NCI-H2029 (cell line): Measurements from ENCODE around the gene HEY2.
"Not testable (repeated sequence)": the region's sequence is repeated elsewhere in the genome, so short reads cannot be mapped to it uniquely, and the experiment has no call there.

Experiments used
- DNase-seq: peaks from one replicate; lab custom pipeline; 2025; lab: John Stamatoyannopoulos, UW

Gene HEY2

DNA sequence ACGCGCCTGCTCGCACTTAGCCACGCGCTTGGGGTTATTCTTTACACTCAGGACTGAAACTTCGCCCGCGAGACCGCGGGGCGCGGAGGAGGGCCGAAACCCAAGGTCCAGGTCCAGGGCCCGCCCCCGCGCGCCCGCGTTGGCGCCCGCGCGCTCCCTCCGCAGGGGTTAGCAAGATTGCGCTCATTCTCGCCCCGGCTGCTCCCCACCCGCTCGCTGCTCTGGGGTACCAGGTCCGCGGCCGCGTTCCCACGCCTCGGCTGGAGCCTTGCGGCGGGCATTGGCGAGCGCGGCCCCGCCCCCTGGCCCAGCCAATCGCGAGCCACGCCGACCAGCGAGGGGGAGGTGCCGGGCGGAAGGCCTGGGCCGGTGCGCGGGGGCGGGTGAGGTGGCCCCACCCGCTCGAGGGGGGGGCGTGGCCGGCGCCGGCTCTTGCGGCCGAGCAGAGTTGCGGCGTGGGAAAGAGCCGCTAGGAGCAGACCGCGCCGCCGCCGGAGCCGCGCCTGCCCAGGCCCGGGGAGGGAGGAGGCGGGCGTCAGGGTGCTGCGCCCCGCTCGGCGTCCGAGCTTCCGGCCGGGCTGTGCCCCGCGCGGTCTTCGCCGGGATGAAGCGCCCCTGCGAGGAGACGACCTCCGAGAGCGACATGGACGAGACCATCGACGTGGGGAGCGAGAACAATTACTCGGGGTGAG is at the start of gene HEY2:
Gene HEY2, plus strand, starts transcription at position 460 of the 692 bp plus-strand sequence. Its CDS starts 145 bp downstream, at position 605.
- peak; percentile 99 for DNase-seq

DNA sequence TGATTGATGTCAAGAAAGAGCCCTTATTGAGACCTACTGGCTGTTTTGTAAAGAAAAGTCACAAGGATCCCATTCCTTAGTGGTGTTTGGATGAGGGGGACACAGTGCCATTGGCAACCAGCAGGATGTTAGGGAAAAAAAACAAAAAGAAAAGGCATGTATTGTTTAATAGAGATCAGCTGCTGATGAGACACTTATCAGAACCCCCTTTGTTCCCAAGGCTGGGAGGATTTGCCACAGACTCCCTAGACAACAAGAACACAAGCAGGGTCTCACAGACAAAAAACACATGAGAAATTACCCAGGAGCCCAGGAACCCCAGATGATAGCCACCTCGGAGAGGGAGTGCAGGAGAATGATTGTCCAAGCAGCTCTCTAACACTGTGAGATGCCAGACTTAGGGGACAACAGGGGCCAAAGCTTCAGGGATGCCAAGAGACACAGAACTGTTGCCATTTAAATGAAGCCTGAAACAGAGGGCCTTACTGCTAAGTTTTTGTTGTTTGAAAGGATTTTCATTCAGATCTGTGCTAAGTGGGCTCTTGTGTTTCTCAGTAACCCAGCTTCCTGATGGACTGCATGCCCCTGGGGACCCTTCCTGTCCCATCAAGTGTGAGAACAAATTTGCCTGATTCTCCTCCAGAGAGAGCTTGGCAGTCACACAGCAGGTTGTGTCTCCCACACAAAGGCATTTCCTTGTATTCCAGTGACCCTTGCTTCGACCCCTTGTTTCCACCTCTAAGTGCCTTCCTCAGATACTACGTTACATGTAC is 48.7 kb upstream of the HEY2 start:
- DNase-seq, result no peak

DNA sequence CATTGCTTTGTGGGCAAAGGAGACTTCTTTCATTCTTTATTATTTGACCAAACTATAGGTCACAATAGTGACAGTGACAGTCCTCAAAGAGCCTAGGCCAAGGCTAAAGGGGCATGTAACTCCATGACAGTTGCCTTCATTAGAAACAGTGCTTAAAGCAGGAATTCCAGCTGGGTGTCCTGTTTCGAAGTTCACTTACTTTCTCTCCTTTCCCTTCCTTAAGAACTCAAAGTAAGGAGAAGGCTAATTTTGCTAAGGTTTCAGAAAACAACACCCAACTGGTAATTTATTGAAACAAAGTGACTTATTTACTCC is 48.1 kb upstream of the HEY2 start:
- no peak for DNase-seq

- not testable (repeated sequence) for DNase-seq
Observed at GRCh38 chr6:125703882-125704281, 45.5 kb upstream of the HEY2 start.

- DNase-seq, result no peak
Observed at GRCh38 chr6:125707615-125708243, 41.7 kb upstream of the HEY2 start.

DNA sequence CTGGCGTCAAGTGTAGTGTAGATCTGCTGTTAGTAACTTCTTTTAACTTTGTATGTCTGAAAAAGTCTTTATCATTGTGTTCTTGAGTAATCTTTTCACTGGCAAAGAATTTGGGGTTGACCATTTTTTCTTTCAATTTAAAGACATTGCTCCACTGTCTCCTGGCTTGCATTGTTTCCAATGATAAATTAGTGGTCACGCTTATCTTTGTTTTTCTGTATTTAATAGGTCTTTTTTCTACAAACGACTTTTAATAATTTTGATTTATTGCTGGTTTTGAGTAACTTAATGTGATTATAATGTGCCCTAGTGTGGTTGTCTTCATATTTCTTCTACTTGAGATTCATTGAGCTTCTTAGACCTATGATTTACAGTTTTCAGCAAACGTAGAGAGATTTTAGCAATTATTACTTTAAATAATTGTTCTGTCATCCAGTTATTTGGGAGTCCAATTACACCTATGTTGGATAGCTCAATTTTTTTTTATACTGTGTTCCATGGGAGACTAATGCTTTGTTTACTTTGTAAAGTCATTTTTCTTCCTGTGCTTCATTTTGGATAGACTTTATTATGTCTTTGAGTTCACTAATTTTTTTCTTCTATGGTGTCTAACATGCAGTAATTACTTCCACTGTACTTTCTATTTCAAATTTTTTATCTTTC is 38.3 kb upstream of the HEY2 start:
- DNase-seq, result no peak

DNA sequence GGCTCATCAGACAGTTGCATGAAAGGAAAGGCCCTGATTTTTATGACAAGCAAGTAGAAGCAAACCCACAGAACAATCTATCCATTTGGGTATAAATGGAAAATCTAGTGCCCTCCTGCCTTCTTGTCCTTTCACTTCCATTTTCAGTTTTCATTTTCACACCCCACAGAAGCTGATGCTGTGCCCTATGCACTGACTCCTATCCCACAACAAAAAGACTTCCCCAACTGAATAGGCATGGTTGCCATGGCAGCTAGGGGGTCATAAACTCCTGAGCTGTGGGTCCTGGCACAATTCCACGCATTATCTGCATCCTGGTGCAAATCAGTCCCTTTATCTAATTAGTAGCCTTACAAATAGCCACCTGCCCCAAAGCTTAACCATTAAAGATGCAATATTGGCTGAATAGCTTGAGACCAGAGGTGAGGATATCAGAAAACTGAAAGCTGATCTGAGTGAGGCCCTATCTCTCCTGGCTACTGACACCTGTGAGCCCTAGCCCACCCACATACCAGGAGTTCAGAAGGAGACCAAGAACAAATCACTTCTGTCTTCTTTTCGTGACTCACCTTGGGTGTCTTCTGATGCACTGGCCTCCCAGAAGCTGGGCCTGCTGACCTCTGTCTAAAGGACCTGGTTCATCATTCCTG is 34.9 kb upstream of the HEY2 start:
- peak; percentile 16 for DNase-seq

DNA sequence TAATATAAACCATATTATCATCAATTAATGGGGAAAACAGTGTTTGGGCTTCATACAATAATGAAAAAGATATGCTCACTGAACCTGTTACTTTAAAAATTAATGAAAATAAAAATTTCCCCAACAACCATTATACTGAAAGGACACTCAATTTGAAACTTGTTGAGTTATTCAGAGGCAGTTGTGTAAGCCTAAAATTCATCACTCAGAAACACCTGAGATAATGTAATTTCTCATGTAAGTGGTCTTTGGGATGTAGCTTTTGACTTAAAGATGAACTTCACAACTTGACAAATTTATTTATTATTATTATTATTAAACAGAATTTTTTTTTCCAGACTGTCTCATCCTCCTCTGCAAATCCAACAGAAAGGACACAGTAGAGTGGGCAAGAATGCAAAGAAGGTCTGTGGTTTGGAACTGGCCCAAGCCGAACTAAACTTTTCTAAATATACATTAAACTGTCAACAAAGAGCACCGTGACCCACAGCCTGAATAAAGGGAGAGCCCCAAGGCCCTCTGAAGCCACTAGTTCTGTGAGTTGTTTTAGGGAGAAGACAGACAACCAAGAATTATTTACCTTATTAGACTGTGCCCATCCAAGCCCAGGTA is 32.2 kb upstream of the HEY2 start:
- no peak for DNase-seq

DNA sequence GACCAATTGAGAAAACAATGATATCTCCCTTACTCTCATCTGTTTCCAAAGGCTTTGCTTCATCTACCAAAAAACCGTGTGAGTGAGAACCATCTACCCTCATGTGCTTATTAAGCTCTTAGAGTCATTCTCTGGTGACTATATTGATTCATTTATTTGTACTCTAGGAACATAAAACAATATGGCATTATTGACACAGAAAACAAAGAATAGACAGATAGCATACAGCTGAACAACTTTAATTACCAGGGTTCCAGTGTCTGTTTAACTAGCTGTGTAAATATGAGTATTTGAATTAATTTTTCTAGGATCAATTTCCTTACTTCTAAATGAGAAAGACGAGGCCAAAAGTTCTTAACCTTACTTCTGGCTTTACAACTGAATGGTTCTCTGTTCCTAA is 31.3 kb upstream of the HEY2 start:
- peak; percentile 86 for DNase-seq

DNA sequence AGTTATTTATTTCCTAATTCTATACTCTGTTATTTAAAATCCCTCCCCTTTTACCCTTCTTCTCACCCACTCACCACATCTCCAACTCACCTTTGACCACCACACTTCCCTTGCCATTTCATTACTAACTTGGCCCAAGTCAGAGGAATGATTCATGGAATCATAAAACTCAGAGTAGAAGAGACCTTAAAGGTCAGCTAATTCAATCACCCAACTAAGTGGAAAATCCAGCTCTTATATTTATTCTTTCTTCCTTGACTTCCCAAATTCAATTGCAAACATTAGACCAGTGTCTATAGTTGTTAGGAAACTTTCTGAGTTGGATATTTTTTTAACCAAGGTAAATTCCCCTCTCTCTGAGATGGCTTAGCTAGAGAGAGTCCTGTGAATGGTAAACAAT is 26.5 kb upstream of the HEY2 start:
- no peak for DNase-seq

GRCh38 chr6:125727216-125727615 is 22.2 kb upstream of the HEY2 start:
- no peak for DNase-seq

DNA sequence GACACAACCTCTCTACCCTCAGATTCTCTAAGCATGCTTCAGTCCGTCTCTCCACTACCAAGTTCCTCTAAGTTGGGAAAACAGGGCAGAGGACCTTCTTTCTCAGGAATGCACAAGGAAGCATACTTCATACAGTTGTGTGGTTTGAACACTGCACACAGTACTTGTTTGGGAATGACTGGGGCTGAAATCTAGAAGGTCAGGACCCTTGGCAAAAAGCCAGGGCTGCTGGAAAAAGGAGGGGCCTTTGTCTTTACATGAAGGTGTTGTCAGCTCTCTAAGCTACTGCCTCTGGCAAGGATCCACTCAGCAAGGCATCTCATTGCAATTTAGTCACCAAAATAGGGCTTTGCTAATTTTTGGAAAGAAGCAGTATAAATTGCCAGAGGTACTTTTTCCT is 20.7 kb upstream of the HEY2 start:
- DNase-seq, result peak; percentile 71

- no peak for DNase-seq
Observed at GRCh38 chr6:125729983-125730382, 19.4 kb upstream of the HEY2 start.

DNA sequence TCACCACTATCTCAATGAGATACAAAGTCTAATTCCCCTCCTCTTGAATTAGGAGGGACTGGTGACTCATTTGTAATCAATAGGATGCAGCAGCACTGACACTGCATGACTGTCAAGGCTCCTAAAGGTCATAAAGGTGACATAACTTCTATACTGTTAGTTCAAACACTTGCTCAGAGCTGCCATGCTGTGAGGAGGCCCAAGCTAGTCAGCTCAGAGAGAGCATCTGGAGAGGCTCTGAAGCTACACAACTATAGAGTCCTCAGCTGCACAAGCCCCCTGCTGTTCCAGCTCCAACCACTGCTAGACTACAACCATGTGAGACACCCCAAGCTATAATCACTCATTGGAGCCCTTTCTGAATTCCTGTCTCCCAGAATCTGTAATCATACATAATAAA is 17.0 kb upstream of the HEY2 start:
- no peak for DNase-seq

GRCh38 chr6:125733516-125734300 is 15.7 kb upstream of the HEY2 start:
- DNase-seq, result no peak

- no peak for DNase-seq
Observed at GRCh38 chr6:125738276-125738675, 11.2 kb upstream of the HEY2 start.

GRCh38 chr6:125739364-125739763 is 10.1 kb upstream of the HEY2 start:
- no peak for DNase-seq

- no peak for DNase-seq
Observed at GRCh38 chr6:125741336-125741735, 8.1 kb upstream of the HEY2 start.

DNA sequence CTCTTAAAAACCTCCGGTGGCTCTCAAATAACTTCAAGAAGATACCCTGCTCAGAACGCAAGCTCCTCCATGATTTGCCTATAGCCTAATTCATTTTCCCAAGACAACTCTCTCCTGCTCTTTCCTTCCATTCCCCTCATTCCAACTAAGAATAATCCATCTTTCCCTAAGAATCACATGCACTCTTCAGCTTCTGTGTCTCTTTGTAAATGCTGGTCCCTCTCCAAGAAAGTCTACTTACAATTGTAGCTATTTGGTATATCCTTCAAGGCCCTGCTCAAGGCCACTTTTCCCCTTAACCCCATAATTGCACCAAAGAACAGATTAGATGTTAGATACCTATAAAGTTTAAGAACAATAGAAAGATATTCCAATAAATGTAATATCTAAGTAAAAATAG is 7.4 kb upstream of the HEY2 start:
- DNase-seq, result no peak

- peak; percentile 56 for DNase-seq
Observed at GRCh38 chr6:125742464-125743120, 6.8 kb upstream of the HEY2 start.
